PC-9 (cell line): ENCODE results near the gene FOXL2NB. TPM values are rescaled to one million over a fixed set of nuclear protein-coding genes. Genes with fewer than 3 reads are reported as not detected.
A peak's percentile ranks its signal among the peaks of the same experiment; 100 is the strongest.

ENCODE experiments used
- BruUV-seq: library from RNA; stranded (reverse); fragments of 400-500 nt; replicated peaks from 2 replicates; lab custom pipeline; 2021; lab: Mats Ljungman, UMichigan
- CTCF ChIA-PET: fragments of 300-600 bp; sonication (Branson Sonifier 250); formaldehyde crosslinking; loops from one replicate; lab custom pipeline; 2022; ENCODE audit warnings: antibody characterized with exemption; lab: Charles Lee
- POLR2A ChIA-PET: fragments of 300-600 bp; sonication (Branson Sonifier 250); formaldehyde crosslinking; loops from one replicate; lab custom pipeline; 2022; ENCODE audit warnings: antibody characterized with exemption; ENCODE audit not compliant: unreplicated experiment; lab: Charles Lee
- DNase-seq, 2 experiments: peaks; one replicate each; pipeline versions ENCODE4 v3.0.0 to v3.0.0-alpha.2; 2015 to 2022; ENCODE audit warnings: mixed read lengths in 1 of 2
- H2AFZ ChIP-seq: fragments of 200-600 bp; sonication (generic); 2 replicates; pipeline ENCODE4 v1.8.1; 2017; ENCODE audit warnings: antibody characterized with exemption
- H3F3A ChIP-seq: fragments of 200-600 bp; sonication (generic); 2 replicates; pipeline ENCODE4 v1.8.1; 2017; ENCODE audit warnings: antibody characterized with exemption, mild to moderate bottlenecking, low read depth; ENCODE audit not compliant: insufficient read depth
- H3K27ac ChIP-seq: fragments of 200-600 bp; sonication (generic); 2 replicates; pipeline ENCODE4 v1.6.1; 2016; ENCODE audit warnings: mixed run types
- H3K27me3 ChIP-seq: fragments of 200-600 bp; sonication (generic); 2 replicates; pipeline ENCODE4 v1.6.1; 2016; ENCODE audit warnings: low read depth, mixed run types; ENCODE audit not compliant: insufficient read depth
- H3K36me3 ChIP-seq: fragments of 200-600 bp; sonication (generic); 2 replicates; pipeline ENCODE4 v1.6.1; 2016; ENCODE audit warnings: low read depth, mixed run types
- H3K4me1 ChIP-seq: fragments of 200-600 bp; sonication (generic); replicated peaks from 2 replicates; pipeline ENCODE4 v1.6.1; 2016; ENCODE audit warnings: mixed run types; ENCODE audit not compliant: insufficient read depth
- H3K4me2 ChIP-seq: fragments of 200-600 bp; sonication (generic); 2 replicates; pipeline ENCODE4 v1.6.1; 2017; ENCODE audit warnings: mixed run types
- H3K4me3 ChIP-seq: fragments of 200-600 bp; sonication (generic); 2 replicates; pipeline ENCODE4 v1.6.1; 2016; ENCODE audit warnings: mixed run types
- H3K79me2 ChIP-seq: fragments of 200-600 bp; sonication (generic); 2 replicates; pipeline ENCODE4 v1.6.1; 2017; ENCODE audit warnings: low read depth, mixed run types
- H3K9me2 ChIP-seq: fragments of 200-600 bp; sonication (generic); 2 replicates; pipeline ENCODE4 v1.8.1; 2017; ENCODE audit warnings: mild to moderate bottlenecking; ENCODE audit not compliant: insufficient read depth
- H3K9me3 ChIP-seq: fragments of 200-600 bp; sonication (generic); 2 replicates; pipeline ENCODE4 v1.8.1; 2016; ENCODE audit warnings: low read depth; ENCODE audit not compliant: insufficient read depth
- H4K20me1 ChIP-seq: fragments of 200-600 bp; sonication (generic); 2 replicates; pipeline ENCODE4 v1.8.1; 2017; ENCODE audit not compliant: insufficient read depth
- EZH2 ChIP-seq: fragments of 200-600 bp; sonication (generic); IDR thresholded peaks from 2 replicates; pipeline ENCODE4 v1.8.0; 2017; ENCODE audit warnings: antibody characterized with exemption, low read depth
- intact Hi-C: fragments of 100-400 bp; cut with micrococcal nuclease; formaldehyde crosslinking; loops from one replicate; pipeline ENCODE4 v1.10.0; 2022; ENCODE audit not compliant: unreplicated experiment
- total RNA-seq: library from RNA; stranded (reverse); gene quantifications from 2 replicates; pipeline ENCODE4 v1.2.3, GENCODE V29; 2021
- TF ChIP-seq, protein P1 (sequence below): fragments of 200-600 bp; sonication (generic); conservative IDR thresholded peaks from 2 replicates; pipeline ENCODE4 v1.6.1; 2017; ENCODE audit warnings: mixed run types, antibody characterized with exemption, mild to moderate bottlenecking, moderate library complexity

The FOXL2NB gene
- total RNA-seq, 1 experiment from 2014 or later: 0.09 TPM

DNA sequence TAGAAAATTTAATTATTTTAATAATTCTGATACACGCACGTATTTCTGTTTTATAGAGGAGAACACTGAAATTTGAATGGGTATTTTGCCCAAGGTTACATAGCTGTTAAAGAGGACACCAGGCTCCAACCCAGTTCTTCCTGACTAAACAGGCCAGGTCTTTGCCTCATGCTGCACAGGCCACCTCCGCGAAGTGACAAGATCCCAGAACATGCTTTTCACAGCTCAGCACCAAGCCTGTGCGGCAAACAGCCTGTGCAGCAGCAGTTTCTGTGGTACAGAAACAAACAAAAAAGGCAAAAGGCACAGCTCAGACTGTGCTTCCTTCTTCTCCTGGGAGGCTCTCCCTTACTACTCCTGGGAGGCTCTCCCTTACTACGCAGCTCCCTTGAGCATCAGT is 6.6 kb upstream of the FOXL2NB start:
- no peaks in the 10 kb centered on the region for H3K36me3 ChIP-seq
- H4K20me1 ChIP-seq: no peaks in the 10 kb centered on the region
- no TSS peak for BruUV-seq
- CTCF ChIA-PET: interaction anchor here (0.7 to 0.9 kb wide), 2 partner anchors 19 to 637 kb away, joined by 3 to 5 read pairs; no protein-coding TSS in a partner anchor
- POLR2A ChIA-PET: no interaction called here
- intact Hi-C loops: loop anchor here (5.0 kb wide), 2 partner anchors 172 to 402 kb away; partner anchors contain the start of gene MRPS22
- DNase-seq: no peak
- no peak overlapping the region for H2AFZ ChIP-seq
- no peaks in the 10 kb centered on the region for H3K79me2 ChIP-seq
- no peaks in the 10 kb centered on the region for H3F3A ChIP-seq
- no peak overlapping the region for H3K4me2 ChIP-seq
- TF ChIP-seq EZH2: no peak
- TF ChIP-seq, protein P1, sequence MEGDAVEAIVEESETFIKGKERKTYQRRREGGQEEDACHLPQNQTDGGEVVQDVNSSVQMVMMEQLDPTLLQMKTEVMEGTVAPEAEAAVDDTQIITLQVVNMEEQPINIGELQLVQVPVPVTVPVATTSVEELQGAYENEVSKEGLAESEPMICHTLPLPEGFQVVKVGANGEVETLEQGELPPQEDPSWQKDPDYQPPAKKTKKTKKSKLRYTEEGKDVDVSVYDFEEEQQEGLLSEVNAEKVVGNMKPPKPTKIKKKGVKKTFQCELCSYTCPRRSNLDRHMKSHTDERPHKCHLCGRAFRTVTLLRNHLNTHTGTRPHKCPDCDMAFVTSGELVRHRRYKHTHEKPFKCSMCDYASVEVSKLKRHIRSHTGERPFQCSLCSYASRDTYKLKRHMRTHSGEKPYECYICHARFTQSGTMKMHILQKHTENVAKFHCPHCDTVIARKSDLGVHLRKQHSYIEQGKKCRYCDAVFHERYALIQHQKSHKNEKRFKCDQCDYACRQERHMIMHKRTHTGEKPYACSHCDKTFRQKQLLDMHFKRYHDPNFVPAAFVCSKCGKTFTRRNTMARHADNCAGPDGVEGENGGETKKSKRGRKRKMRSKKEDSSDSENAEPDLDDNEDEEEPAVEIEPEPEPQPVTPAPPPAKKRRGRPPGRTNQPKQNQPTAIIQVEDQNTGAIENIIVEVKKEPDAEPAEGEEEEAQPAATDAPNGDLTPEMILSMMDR: no peak
- H3K9me3 ChIP-seq: no peaks in the 10 kb centered on the region
- H3K4me3 ChIP-seq: no peak overlapping the region
- H3K9me2 ChIP-seq: no peaks in the 10 kb centered on the region
- no peaks in the 10 kb centered on the region for H3K27me3 ChIP-seq
- H3K4me1 ChIP-seq: 0 out of 2 replicates have a peak, but pooled peaks cover 3% of the 10 kb centered on the region
- H3K27ac ChIP-seq: no peak overlapping the region

DNA sequence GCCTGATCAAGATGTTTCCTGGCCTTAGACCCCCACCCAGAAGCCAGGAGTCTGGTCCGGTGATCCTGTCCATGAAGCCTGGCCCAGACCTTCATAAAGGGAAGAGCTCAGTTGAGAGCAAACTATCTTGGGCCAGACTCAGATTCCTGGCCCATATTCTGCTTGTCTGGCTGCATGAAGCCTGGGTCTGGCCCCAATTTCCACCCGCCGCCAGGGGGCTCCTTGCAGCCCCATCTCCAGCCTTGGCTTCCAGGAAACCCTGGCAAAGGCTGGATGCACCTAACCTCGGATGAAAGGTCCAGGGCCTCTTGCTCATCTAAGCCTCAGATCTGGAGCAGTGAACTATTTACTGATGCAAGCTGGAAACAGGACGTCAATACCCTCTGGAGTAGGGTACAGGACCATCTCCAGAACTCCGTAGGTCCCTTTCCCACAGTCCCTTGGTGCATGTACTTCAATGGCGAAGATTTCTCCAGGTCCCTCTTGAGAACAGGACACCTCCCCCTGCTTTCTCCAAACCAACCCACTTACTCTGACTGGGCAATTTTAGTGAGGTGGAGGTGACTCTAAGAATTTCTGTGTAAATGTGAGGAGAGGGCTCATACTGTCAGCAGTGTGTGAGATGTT is 5.6 kb upstream of the FOXL2NB start:
- intact Hi-C loops: loop anchor here (1.0 to 5.0 kb wide), 3 partner anchors 171 to 401 kb away; partner anchors contain the start of gene MRPS22
- H3K27me3 ChIP-seq: no peaks in the 10 kb centered on the region
- H3K4me3 ChIP-seq: no peak overlapping the region
- TF ChIP-seq, protein P1: peak; percentile 68
- TF ChIP-seq EZH2: no peak
- no peaks in the 10 kb centered on the region for H3K36me3 ChIP-seq
- no peak overlapping the region for H3K4me2 ChIP-seq
- H2AFZ ChIP-seq: no peak overlapping the region
- no TSS peak for BruUV-seq
- POLR2A ChIA-PET: no interaction called here
- H3K27ac ChIP-seq: no peak overlapping the region
- DNase-seq: peak; percentile 40 to 55
- no peaks in the 10 kb centered on the region for H3K9me3 ChIP-seq
- no peaks in the 10 kb centered on the region for H4K20me1 ChIP-seq
- no peaks in the 10 kb centered on the region for H3K9me2 ChIP-seq
- no peaks in the 10 kb centered on the region for H3K4me1 ChIP-seq
- H3K79me2 ChIP-seq: no peaks in the 10 kb centered on the region
- H3F3A ChIP-seq: no peaks in the 10 kb centered on the region
- CTCF ChIA-PET: interaction anchor here (0.6 to 1.2 kb wide), 2 partner anchors 413 to 767 kb away, joined by 3 to 6 read pairs; no protein-coding TSS in a partner anchor

DNA sequence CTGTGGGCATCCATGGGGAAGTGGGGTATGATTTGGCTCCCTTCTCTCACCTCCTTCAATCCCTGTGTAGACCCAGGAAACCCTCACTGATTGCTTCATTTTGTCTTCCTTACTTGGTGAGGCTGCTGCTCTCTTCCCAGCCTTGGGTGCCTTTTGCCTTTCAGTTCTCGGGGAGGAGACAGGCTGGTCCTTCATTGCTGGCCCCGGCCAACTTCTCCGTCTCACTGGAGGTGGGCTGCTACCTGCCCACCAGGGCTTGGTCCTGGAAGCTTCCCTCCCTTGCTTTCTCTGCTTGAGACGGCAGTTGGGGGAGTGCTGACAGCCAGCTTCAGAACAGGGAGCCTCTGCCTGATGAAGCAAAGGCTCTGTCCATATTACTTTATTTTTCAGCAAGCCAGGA is 4.7 kb upstream of the FOXL2NB start:
- TF ChIP-seq EZH2: no peak
- TF ChIP-seq, protein P1: no peak
- CTCF ChIA-PET: no interaction called here
- Histone ChIP-seq H3K79me2 (no peaks in the 10 kb centered on the region), H3K27me3 (no peaks in the 10 kb centered on the region), H3K4me3 (no peak overlapping the region), H3K4me1 (no peaks in the 10 kb centered on the region), H3K4me2 (no peak overlapping the region), H4K20me1 (no peaks in the 10 kb centered on the region), H2AFZ (no peak overlapping the region), H3K36me3 (no peaks in the 10 kb centered on the region), H3K27ac (no peak overlapping the region), H3K9me2 (no peaks in the 10 kb centered on the region), H3F3A (no peaks in the 10 kb centered on the region), H3K9me3 (no peaks in the 10 kb centered on the region)
- POLR2A ChIA-PET: no interaction called here
- BruUV-seq: no TSS peak
- no peak for DNase-seq
- intact Hi-C loops: loop anchor here (5.0 kb wide), 2 partner anchors 170 to 400 kb away; partner anchors contain the start of gene MRPS22
